ENCODE results near the gene SMYD2.

- TF ChIP-seq POLR2A (IDR thresholded peaks at IDR 0.05; ENCODE audit: low read length) (no peak), ZFP36 (IDR thresholded peaks at IDR 0.05; ENCODE audit: borderline replicate concordance, partially characterized antibody) (no peak), EP300 (IDR thresholded peaks at IDR 0.05) (no peak)
Measured at GRCh38 chr1:214330715-214331114, 49.8 kb downstream of the SMYD2 start.

All from A549 (cell line).